HG03025 (cell line): ENCODE measurements around the gene ACVR2B.

Experiments
- ATAC-seq: cut with Tn5 transposase; IDR thresholded peaks from one replicate; pipeline ENCODE4 v1.9.1; 2021; ENCODE audit warnings: mild to moderate bottlenecking, moderate library complexity; ENCODE audit not compliant: unreplicated experiment, low FRiP score

ACVR2B gene

GRCh38 chr3:38457111-38458003 is 3.7 kb downstream of the ACVR2B start:
- ATAC-seq, result no peak

GRCh38 chr3:38458796-38459498 is 5.3 kb downstream of the ACVR2B start:
- ATAC-seq, result no peak

GRCh38 chr3:38459499-38460048 is 5.9 kb downstream of the ACVR2B start:
- ATAC-seq, result no peak

GRCh38 chr3:38460377-38461270 is 6.9 kb downstream of the ACVR2B start:
- ATAC-seq, result no peak

GRCh38 chr3:38465588-38466154 is 12.0 kb downstream of the ACVR2B start:
- ATAC-seq, result no peak

GRCh38 chr3:38468765-38469164 is 15.1 kb downstream of the ACVR2B start:
- no peak for ATAC-seq

GRCh38 chr3:38469852-38470251 is 16.2 kb downstream of the ACVR2B start:
- no peak for ATAC-seq

GRCh38 chr3:38471260-38471857 is 17.7 kb downstream of the ACVR2B start:
- ATAC-seq, result no peak

- no peak for ATAC-seq
Measured at GRCh38 chr3:38472342-38472741, 18.7 kb downstream of the ACVR2B start.

GRCh38 chr3:38473229-38473628 is 19.5 kb downstream of the ACVR2B start:
- no peak for ATAC-seq

GRCh38 chr3:38474928-38475605 is 21.4 kb downstream of the ACVR2B start:
- ATAC-seq, result no peak

GRCh38 chr3:38475716-38476115 is 22.0 kb downstream of the ACVR2B start:
- ATAC-seq, result no peak

- ATAC-seq, result no peak
Measured at GRCh38 chr3:38476157-38476756, 22.6 kb downstream of the ACVR2B start.

GRCh38 chr3:38477057-38477820 is 23.5 kb downstream of the ACVR2B start:
- no peak for ATAC-seq

- no peak for ATAC-seq
Measured at GRCh38 chr3:38477839-38478450, 24.3 kb downstream of the ACVR2B start.

GRCh38 chr3:38478901-38479300 is 25.2 kb downstream of the ACVR2B start:
- ATAC-seq, result no peak

GRCh38 chr3:38479431-38480092 is 25.9 kb downstream of the ACVR2B start:
- no peak for ATAC-seq
